GM12878 (cell line): ENCODE measurements around the gene CLASP1. TPM values are rescaled to one million over a fixed set of nuclear protein-coding genes. Genes with fewer than 3 reads are reported as not detected.

Experiments used
- ATAC-seq: fragments of 200-7000 bp; cut with Tn5 transposase; 3 replicates; pipeline ENCODE4 v1.9.1; 2020; ENCODE audit warnings: mild to moderate bottlenecking, moderate library complexity
- BruUV-seq: library from RNA; stranded (reverse); fragments of 400-500 nt; replicated peaks from 2 replicates; lab custom pipeline; 2021; lab: Mats Ljungman, UMichigan
- CTCF ChIA-PET: fragments of 300-600 bp; sonication (Branson Sonifier 250); formaldehyde crosslinking; extraction: SDS; loops from one replicate; lab custom pipeline; 2021; ENCODE audit warnings: inconsistent platforms; lab: Yijun Ruan, JAX
- POLR2A ChIA-PET: fragments of 350-600 bp; formaldehyde crosslinking; extraction: SDS; loops from one replicate; lab custom pipeline; 2021; ENCODE audit warnings: inconsistent platforms; lab: Charles Lee
- RAD21 ChIA-PET: fragments of 300-600 bp; sonication (Branson Sonifier 250); formaldehyde crosslinking; loops from one replicate; lab custom pipeline; 2023; ENCODE audit warnings: antibody characterized with exemption; ENCODE audit not compliant: unreplicated experiment; lab: Charles Lee
- SMC1A ChIA-PET: fragments of 300-600 bp; sonication (Branson Sonifier 250); formaldehyde crosslinking; loops from one replicate; lab custom pipeline; 2023; ENCODE audit not compliant: unreplicated experiment, uncharacterized antibody; lab: Charles Lee
- DNase-seq: peaks from one replicate; pipeline ENCODE4 v3.0.0-alpha.2; 2011; ENCODE audit warnings: low read depth, low spot score
- FAIRE-seq: peaks from 3 replicates; lab custom pipeline; 2011; peaks lifted over from hg19 to GRCh38; lab: Jason Lieb, UNC
- H2AFZ ChIP-seq: 2 replicates; pipeline ENCODE4 v1.6.0; 2011; ENCODE audit warnings: low read depth, low read length, control low read depth; ENCODE audit not compliant: control insufficient read depth
- H3K27ac ChIP-seq: 2 replicates; pipeline ENCODE4 v1.5.1; 2011; ENCODE audit warnings: control low read depth; ENCODE audit not compliant: control insufficient read depth, insufficient read depth
- H3K27me3 ChIP-seq, 2 experiments: replicated peaks in 1 of 2; 2 replicates each; pipeline versions ENCODE4 v1.6.0 to v1.6.1; 2011; ENCODE audit warnings: low read length in 1 of 2; ENCODE audit not compliant: control insufficient read depth in 2 of 2, insufficient read depth in 2 of 2
- H3K36me3 ChIP-seq, 2 experiments: 2 replicates each; pipeline ENCODE4 v1.5.1; 2011; ENCODE audit warnings: low read length in 1 of 2; ENCODE audit not compliant: control insufficient read depth in 2 of 2, insufficient read depth in 2 of 2
- H3K4me1 ChIP-seq: 2 replicates; pipeline ENCODE4 v1.6.1; 2011; ENCODE audit warnings: mild to moderate bottlenecking, low read length, moderate library complexity, mixed read lengths; ENCODE audit not compliant: control insufficient read depth, insufficient read depth
- H3K4me2 ChIP-seq: 2 replicates; pipeline ENCODE4 v1.6.0; 2011; ENCODE audit warnings: control low read depth; ENCODE audit not compliant: control insufficient read depth, insufficient read depth
- H3K4me3 ChIP-seq: fragments of 200-600 bp; sonication (generic); 2 replicates; pipeline ENCODE4 v1.5.1; 2016
- H3K79me2 ChIP-seq: 2 replicates; pipeline ENCODE4 v1.6.0; 2011; ENCODE audit warnings: low read length; ENCODE audit not compliant: control insufficient read depth, insufficient read depth
- H3K9ac ChIP-seq: 2 replicates; pipeline ENCODE4 v1.8.0; 2011; ENCODE audit warnings: low read length, control low read depth, mixed read lengths; ENCODE audit not compliant: control insufficient read depth, insufficient read depth
- H3K9me3 ChIP-seq: replicated peaks from 3 replicates; pipeline ENCODE4 v1.5.1; 2011; ENCODE audit warnings: mild to moderate bottlenecking, low read length; ENCODE audit not compliant: control insufficient read depth, insufficient read depth
- H4K20me1 ChIP-seq: 2 replicates; pipeline ENCODE4 v1.6.0; 2011; ENCODE audit not compliant: control insufficient read depth, insufficient read depth
- CEBPZ ChIP-seq: fragments of 150-350 bp; IDR thresholded peaks from 2 replicates; pipeline ENCODE4 v1.6.1; 2016; ENCODE audit warnings: low read depth, low read length
- E2F8 ChIP-seq: fragments of 450-650 bp; IDR thresholded peaks from 2 replicates; pipeline ENCODE4 v1.6.1; 2018; ENCODE audit warnings: mild to moderate bottlenecking, low read depth, moderate library complexity; ENCODE audit not compliant: partially characterized antibody
- IRF3 ChIP-seq: fragments of 450-650 bp; IDR thresholded peaks from 2 replicates; pipeline ENCODE4 v1.6.1; 2014; ENCODE audit warnings: mild to moderate bottlenecking
- KLF5 ChIP-seq: fragments of 450-650 bp; IDR thresholded peaks from 2 replicates; pipeline ENCODE4 v1.6.1; 2014; ENCODE audit warnings: mild to moderate bottlenecking; ENCODE audit not compliant: partially characterized antibody
- MXI1 ChIP-seq: fragments of 150-350 bp; IDR thresholded peaks from 2 replicates; pipeline ENCODE4 v1.6.1; 2011; ENCODE audit warnings: low read depth, mild to moderate bottlenecking, inconsistent platforms, low read length, improper control_type of control experiment
- PKNOX1 ChIP-seq: fragments of 450-650 bp; IDR thresholded peaks from 2 replicates; pipeline ENCODE4 v1.6.1; 2016; ENCODE audit warnings: mild to moderate bottlenecking
- REST ChIP-seq: IDR thresholded peaks from 2 replicates; pipeline ENCODE4 v1.6.1; 2012; ENCODE audit warnings: mild to moderate bottlenecking, low read depth, low read length
- SMAD1 ChIP-seq: fragments of 450-650 bp; IDR thresholded peaks from 2 replicates; pipeline ENCODE4 v1.6.1; 2018; ENCODE audit warnings: mild to moderate bottlenecking, low read depth; ENCODE audit not compliant: partially characterized antibody
- SMAD5 ChIP-seq: IDR thresholded peaks from 2 replicates; pipeline ENCODE4 v1.6.1; 2016; ENCODE audit warnings: antibody characterized with exemption, low read depth
- SMC3 ChIP-seq: IDR thresholded peaks from 2 replicates; pipeline ENCODE4 v1.6.1; 2011; ENCODE audit warnings: low read length, improper control_type of control experiment, borderline replicate concordance
- ZNF274 ChIP-seq: IDR thresholded peaks from one replicate; pipeline ENCODE4 v1.8.0; 2011; ENCODE audit not compliant: insufficient read length, insufficient read depth
- WGBS: methylation state at CpG from one replicate; pipeline ENCODE4 v1.1.6; 2016; ENCODE audit warnings: low lambda C conversion rate; ENCODE audit not compliant: insufficient replicate concordance, insufficient coverage; ENCODE audit errors: missing lambda C conversion rate; 5-methylcytosine and 5-hydroxymethylcytosine counted together
- in situ Hi-C: fragments of 300-500 bp; cut with MboI; formaldehyde crosslinking; loops from 9 replicates; pipeline ENCODE4 v1.14.3; 2018; ENCODE audit warnings: mixed read lengths
- intact Hi-C: fragments of 100-400 bp; cut with micrococcal nuclease; formaldehyde crosslinking; loops from one replicate; pipeline ENCODE4 v1.14.2; 2022; ENCODE audit not compliant: unreplicated experiment
- polyA plus RNA-seq, 11 experiments: library from polyadenylated mRNA; depleted of rRNA in 4 of 11; unstranded in 6 of 11; stranded (reverse) in 5 of 11; fragments of >200 nt; fragmentation: Nextera tagmentation in 4 of 11; fragmentation: Illumina TruSeq in 1 of 11; extraction: Ambion mirVana in 4 of 11; extraction: Trizol in 1 of 11; gene quantifications; 1 replicate in 1 of 11; 2 replicates in 10 of 11; pipeline versions ENCODE4 v1.2.1 to v1.2.3, GENCODE V29; 2011 to 2016; ENCODE audit warnings: inconsistent platforms in 2 of 11, missing spikeins in 2 of 11, low read depth in 1 of 11
- total RNA-seq, 4 experiments: library from RNA; depleted of rRNA in 3 of 4; stranded (reverse); fragments of >200 nt in 3 of 4; fragmentation: Illumina TruSeq in 1 of 4; extraction: Trizol in 1 of 4; gene quantifications; 2 replicates each; pipeline versions ENCODE4 v1.2.1 to v1.2.3, GENCODE V29; 2013 to 2021

Gene CLASP1
- total and polyA plus RNA-seq, 10 of the 15 experiments (the other 5 are each of a cell fraction or from before 2014, with no cell fraction given), result 1.4 to 62.4 (median 32.9) TPM

GRCh38 chr2:121446647-121447241 lies 202.5 kb downstream of the CLASP1 start:
- ChIA-PET POLR2A (interaction anchor here (0.8 kb wide), 1 partner anchor 290 kb away, joined by 4 read pairs; the partner anchor contains the start of gene NIFK), CTCF (no interaction called here), SMC1A (no interaction called here), RAD21 (no interaction called here)
- FAIRE-seq (no peak), ATAC-seq (no peak), DNase-seq (no peak)
- WGBS, result 91% methylated on average over 8 of the region's 8 CpGs
- Histone ChIP-seq H3K4me1 (no peaks in the 10 kb centered on the region), H3K36me3 (peaks cover 16 to 47% of the 10 kb centered on the region in 2 experiments), H4K20me1 (no peaks in the 10 kb centered on the region), H3K4me2 (no peak overlapping the region), H2AFZ (no peak overlapping the region), H3K4me3 (no peak overlapping the region), H3K9me3 (no peaks in the 10 kb centered on the region), H3K27me3 (no peaks in the 10 kb centered on the region), H3K9ac (no peak overlapping the region), H3K27ac (no peak overlapping the region), H3K79me2 (no peaks in the 10 kb centered on the region)
- intact Hi-C loops, result no loop called here
- in situ Hi-C loops, result no loop called here
- BruUV-seq, result no TSS peak
- TF ChIP-seq REST (no peak), IRF3 (no peak), SMAD1 (no peak), SMC3 (no peak), ZNF274 (no peak), KLF5 (no peak), E2F8 (no peak), PKNOX1 (no peak), CEBPZ (no peak), SMAD5 (no peak), MXI1 (no peak)
